Epidermal melanocyte (primary cell): ENCODE data around the gene PSMD5.
A peak's percentile ranks its signal among the peaks of the same experiment; 100 is the strongest.
"Not testable (repeated sequence)": the region's sequence is repeated elsewhere in the genome, so short reads cannot be mapped to it uniquely, and the experiment has no call there.

Source experiments
- DNase-seq: peaks from one replicate; pipeline ENCODE4 v3.0.0; 2011; ENCODE audit warnings: low spot score; ENCODE audit not compliant: insufficient read length

Gene PSMD5

GRCh38 chr9:120807607-120808379 is 34.9 kb downstream of the PSMD5 start:
- DNase-seq: no peak

GRCh38 chr9:120804784-120805363 is 37.8 kb downstream of the PSMD5 start:
- not testable (repeated sequence) for DNase-seq

- DNase-seq: no peak
These were observed 41.3 kb downstream of the PSMD5 start for GRCh38 chr9:120801441-120801840.

- peak; percentile 93 for DNase-seq
These were observed 49.6 kb downstream of the PSMD5 start, which contains the start of gene FBXW2 for GRCh38 chr9:120792898-120793765. TSS of gene FBXW2 (minus strand) at chr9:120793416. CDS start at chr9:120788258, 5,158 bp downstream.

GRCh38 chr9:120791161-120791560 is 51.6 kb downstream of the PSMD5 start:
- no peak for DNase-seq

GRCh38 chr9:120787933-120788332 is 54.8 kb downstream of the PSMD5 start:
- no peak for DNase-seq

GRCh38 chr9:120783602-120784047 is 59.1 kb downstream of the PSMD5 start:
- no peak for DNase-seq

GRCh38 chr9:120781236-120781635 is 61.5 kb downstream of the PSMD5 start:
- DNase-seq: no peak

- no peak for DNase-seq
These were observed 62.4 kb downstream of the PSMD5 start for GRCh38 chr9:120780367-120780766.

GRCh38 chr9:120779227-120779626 is 63.5 kb downstream of the PSMD5 start:
- DNase-seq: no peak

GRCh38 chr9:120778758-120779157 is 64.0 kb downstream of the PSMD5 start:
- no peak for DNase-seq

GRCh38 chr9:120777229-120777628 is 65.5 kb downstream of the PSMD5 start:
- no peak for DNase-seq

GRCh38 chr9:120776788-120777187 is 65.9 kb downstream of the PSMD5 start:
- DNase-seq: no peak

GRCh38 chr9:120775859-120776258 is 66.9 kb downstream of the PSMD5 start:
- DNase-seq: no peak

- no peak for DNase-seq
These were observed 68.0 kb downstream of the PSMD5 start for GRCh38 chr9:120774719-120775118.

- no peak for DNase-seq
These were observed 69.5 kb downstream of the PSMD5 start for GRCh38 chr9:120773256-120773655.

GRCh38 chr9:120770931-120771330 is 71.8 kb downstream of the PSMD5 start:
- no peak for DNase-seq

GRCh38 chr9:120768886-120769285 is 73.8 kb downstream of the PSMD5 start:
- no peak for DNase-seq

- DNase-seq: no peak
These were observed 74.5 kb downstream of the PSMD5 start for GRCh38 chr9:120768247-120768646.

- DNase-seq: no peak
These were observed 75.3 kb downstream of the PSMD5 start for GRCh38 chr9:120767451-120767850.
